Fibroblast of peridontal ligament (primary cell): ENCODE data around the gene RAI1.

Experiments
- DNase-seq: peaks from one replicate; pipeline ENCODE4 v3.0.0-alpha.2; 2010; ENCODE audit errors: extremely low read depth

The RAI1 gene

DNA sequence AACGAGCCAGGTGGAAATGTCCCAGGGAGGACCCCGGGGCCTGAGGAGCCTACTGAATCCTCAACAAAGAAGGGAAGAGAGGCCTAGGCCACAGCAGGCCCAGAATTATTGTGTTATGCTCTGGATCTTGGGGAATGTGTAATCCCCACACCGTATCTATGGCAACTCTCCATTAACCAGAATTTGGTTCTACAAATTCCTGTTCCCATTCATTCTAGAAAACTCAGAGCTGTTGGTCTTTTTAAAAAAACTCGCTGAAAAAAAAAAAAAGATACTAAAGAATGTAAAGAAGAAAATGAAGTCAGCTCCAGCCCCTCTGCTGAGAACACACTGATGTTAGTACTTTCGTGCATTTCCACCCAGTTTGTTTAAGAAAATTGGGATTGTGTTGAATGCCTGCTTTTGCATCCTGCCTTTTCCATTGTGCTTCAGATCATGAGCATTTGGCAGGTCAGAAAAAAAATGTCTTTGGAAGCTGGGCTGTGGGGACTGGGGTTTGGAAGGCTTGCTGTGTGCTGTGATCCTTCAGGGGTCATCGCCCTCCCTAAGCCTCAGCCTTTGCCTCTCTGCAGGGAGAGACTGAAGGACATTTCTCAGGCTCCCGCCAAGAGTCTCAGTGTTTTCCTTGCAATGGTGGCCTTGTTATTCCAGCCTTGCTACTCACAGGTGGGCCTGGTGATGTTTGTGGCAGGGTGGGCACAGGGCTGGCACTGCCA is 86.1 kb downstream of the RAI1 start:
- peak; percentile 50 for DNase-seq

DNA sequence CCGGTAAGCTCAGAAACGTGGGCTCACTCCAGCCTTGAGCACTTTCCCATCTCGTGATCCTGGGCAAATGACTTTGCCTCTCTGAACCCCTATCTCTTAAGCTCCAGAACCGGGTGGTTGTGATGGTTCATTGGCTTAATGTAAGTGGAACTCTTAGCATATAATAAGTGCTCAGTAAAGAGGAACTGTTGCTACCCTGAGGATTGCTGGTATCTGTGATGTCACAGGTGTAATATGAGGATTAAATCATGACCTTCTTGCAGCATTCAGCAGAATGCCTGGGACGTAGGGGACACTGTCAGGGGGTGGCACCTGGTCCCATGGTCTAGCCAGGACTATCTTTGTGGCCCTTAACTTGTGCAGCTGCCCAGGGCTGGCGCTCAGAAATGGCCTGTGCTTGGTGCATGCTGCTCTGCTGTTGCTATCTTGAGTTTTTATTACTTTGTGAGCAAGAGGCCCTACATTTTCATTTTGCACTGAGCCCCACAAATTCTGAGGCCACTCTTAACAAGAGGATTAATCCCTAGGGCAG is 86.7 kb downstream of the RAI1 start:
- DNase-seq = no peak

DNA sequence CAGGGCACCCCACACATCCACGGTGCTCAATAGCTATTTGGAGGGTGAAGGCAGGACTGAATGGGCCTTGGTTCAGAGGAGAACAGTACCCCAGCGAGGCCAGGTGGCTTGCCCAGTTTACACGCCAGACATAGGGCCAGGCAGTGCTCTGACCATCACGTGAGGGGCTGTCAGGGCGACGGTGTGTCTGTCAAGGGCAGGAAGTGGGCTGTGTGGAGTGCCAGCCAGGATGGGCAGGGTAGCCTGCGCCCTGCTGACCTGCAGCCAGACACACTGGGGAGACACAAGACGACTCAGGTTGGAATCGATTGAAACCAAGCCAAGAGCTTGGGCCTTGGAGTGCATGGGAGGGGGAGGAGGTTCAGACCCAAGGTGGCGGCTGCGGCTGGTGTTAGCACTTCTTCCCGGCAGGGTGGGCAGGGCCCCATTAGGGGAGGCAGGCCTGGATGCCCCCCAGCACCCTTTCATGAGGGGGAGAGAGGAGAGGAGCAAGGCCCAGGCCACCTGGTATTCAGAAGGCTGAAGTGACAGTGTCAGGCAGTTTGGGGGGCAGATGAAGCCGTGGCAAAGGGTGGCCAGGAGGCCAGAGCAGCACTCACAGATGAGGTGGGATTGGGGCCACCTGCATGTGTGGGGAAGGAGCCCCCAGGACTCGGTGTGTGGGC is 87.3 kb downstream of the RAI1 start:
- no peak for DNase-seq

DNA sequence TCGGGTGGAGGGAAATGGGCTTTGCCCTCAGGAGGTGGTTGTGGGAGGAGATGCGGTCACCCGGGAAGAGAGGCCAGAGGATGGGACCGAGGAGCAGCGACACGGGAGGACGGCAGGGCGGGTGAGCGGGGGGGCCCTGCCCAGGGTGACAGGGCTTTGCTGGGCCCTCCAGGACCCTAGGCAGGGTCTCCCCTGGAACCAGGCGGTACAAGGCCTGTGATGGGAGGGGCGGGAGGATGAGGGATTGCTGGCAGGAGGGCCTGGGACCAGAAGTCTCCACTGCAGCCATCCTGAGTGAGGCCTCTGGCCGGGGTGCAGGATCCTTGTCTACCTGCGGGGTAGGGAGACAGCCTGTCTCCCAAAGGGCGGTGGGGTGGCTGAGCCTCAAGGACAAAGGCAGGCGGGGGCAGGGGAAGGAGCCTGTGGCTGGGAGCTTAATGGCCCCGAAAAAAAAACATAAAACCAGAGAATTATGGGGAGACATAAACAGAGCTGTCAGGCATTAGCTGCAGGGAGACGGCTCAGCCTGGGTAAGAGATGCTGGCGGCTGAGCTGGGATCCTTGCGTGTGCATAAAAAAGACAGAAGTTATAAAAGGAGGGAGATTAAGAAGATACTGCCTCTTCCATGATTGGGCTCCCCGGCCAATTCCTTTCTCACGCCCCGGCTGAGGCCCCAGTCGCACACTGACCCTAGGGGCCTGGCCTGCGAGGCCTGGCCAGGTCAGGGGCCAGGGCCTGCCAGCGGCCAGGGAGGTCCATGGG is 88.8 kb downstream of the RAI1 start:
- no peak for DNase-seq

DNA sequence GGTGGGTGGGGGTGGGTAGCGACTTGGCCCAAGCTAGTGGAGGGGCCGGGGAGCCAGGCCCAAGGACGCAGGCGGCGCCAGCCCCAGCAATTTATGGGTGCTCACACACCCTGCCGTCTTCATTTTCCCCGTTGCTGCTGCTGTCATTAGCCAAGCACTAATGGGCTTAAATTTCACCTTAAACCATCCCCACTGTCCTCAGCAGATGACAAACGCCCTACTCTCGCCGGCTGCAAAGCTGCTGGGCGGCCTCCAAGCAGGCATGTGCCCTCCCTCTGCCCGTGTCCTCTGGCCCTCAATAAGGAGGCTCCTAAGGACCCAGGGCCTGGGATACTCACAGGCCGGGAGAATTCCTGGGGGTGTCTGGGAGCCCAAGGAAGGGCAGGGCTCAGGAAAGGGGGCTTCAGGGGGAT is 89.4 kb downstream of the RAI1 start:
- DNase-seq = no peak

DNA sequence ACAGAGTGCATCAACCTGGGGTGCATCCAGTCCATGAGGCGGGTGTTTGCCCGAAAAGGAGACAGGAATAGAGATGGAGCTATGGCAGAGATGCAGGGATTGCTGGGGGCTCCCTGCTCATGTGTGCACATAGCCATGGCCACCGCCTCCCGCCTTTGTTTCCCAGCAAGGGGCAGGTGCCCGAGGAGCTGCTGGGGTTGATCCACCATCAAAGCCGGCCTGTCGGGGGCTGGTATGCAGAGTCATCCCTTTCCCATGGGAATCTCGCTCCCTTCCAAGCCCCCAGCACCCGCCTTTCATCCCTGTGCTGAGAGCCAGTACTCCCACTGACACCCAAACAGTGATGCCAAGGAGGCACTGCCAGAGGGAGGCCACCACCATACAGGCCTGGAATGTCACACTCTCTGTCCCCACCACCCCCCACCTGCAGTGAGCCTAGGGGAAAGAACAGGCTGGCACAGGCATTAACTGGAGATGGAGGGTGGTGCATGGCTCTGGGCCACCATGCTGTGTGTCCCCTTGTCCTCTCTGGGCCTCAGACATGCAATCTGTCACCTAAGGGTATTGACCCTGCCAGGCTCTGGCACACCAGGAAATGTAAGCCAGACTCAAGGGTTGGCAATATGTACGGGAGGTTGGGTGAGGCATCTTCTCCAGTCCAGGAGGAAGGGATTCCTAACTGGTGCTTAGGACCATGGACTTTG is 90.4 kb downstream of the RAI1 start:
- no peak for DNase-seq

DNA sequence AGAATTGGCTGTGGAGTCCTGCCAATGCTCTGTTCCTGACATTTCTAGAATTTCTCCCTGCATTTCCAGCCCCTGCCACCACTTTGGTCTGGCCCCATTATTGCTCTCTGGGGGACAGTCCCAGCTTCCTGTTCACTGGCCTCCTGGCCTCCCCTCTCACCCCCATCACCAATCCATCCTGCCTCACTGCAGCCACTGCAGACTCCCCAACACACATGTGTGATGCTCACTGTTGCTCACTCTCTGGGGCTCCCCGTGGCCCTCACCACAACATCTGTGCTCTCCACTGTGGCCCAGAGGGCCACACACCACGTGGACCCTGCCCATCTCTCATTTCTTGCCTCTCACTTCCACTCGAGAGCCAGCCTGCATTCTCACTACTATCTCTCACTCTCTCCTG is 91.0 kb downstream of the RAI1 start:
- DNase-seq = no peak

DNA sequence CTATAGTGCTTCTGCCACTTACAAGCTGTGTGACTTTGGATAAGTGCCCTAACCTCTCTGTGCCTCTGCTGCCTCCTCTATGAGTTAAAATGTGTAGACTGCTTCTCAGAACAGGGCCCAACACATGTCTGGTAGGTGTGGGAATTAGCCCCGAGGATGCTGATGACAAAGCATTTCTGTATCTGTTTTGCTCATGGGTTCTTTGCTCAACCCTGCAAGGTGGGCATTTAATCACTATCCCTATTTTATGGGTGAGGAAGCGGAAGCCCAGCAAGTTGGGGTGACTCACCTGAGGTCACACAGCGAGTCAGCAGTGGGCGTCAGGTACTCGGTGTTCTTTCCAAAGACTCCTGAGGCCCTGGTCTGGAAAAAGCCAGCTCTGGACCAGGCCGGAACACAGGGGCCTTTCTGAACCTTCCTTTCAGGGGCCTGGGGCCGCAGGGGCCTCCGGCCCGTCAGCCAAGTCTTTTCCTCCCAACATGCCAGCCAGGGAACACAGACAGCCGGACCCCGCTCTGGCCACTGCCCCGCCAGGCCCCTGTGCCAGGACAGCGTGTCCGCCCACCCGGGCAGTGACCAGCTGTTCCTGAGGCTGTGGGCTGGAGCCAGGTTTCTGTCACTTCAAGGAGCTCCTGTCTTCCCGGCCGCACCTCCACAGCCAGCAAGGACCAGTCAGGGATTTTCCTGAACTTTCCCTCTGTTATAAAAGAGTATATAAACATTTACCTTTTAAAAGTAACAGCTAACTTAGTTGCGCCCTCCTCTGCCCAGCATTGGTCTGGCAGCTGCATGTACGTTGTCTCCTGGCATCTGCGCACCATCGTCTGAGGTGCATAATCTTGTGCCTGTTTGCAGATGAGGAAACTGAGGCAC is 93.0 kb downstream of the RAI1 start:
- DNase-seq = no peak

DNA sequence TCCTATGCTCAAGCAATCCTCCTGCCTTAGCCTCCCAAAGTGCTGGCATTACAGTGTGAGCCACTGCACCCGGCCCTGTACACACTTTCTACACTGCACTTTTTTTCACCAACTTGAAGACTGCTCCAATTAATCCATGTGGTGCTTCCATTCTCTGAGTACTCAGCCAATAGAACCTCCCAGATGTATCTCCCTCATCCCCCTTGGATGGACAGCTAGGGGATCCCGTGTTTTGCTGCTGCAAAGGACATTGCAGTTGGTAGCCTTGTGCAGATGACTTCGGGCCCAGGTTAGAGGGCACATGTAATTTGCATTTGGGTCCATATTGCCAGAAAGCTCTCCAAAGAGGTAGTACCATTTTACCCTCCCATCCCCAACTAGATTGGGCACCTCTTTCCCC is 95.6 kb downstream of the RAI1 start:
- DNase-seq = no peak

DNA sequence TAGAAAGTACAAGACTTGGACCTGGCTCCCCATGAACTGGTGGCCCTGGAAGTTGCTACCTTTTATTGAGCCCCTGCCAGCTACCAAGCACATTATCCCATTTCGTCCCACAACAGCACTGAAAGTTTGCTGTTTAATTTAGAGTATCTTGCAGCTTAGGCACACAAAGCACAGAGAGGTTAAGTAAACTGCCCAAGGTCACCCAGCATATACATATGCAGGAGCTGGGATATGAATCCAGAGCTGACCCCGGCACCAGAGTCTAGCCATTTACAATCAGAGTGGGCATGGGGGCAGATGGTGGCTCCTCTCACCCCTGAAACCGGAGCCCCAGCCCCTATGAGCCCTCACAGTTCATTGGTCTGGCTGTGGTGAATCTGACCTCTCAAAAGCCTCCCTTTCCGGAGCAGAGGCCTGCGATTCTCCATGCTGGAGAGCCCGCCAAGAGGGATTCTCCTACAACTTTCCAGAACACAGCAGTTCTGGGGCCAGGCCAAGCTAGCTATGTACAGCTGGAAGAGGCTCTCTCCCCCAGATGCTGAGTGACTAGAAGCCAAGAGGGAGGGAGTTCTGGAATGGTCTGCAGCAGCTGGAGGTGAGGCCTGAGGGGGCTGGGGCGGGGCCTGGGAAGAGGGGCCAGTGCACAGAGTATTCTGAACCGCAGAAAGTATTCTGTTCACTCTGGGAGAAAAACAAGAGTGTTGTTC is 97.2 kb downstream of the RAI1 start:
- DNase-seq = peak; percentile 81

DNA sequence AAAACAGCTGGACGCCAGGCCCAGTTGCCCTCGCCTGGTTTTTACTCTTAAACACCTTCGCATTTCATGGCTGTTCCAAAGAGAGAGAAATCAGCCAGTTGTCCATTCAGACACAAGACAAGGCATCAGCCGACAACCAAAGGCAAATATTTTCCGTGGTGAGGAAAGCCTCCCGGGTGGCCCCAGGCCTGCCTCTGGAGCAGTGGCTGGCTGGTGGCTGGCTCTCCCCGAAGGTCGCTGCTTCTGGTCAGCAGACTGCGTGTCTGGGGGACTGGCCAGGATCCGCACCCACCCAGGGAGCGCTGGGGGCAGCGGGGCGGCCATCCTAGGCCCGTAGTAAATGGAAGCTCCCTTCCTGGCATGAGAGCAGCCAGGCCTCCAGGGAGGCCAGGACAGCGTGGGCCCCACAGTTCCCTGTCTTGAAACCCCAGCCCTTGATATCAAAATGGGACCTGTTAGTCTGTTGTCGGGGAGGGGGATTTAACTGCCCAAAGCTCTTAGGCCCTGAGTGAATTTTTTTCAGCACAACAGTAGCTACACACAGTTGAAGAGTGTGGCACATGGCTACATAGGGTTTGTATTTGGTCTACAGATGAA is 97.9 kb downstream of the RAI1 start:
- no peak for DNase-seq

DNA sequence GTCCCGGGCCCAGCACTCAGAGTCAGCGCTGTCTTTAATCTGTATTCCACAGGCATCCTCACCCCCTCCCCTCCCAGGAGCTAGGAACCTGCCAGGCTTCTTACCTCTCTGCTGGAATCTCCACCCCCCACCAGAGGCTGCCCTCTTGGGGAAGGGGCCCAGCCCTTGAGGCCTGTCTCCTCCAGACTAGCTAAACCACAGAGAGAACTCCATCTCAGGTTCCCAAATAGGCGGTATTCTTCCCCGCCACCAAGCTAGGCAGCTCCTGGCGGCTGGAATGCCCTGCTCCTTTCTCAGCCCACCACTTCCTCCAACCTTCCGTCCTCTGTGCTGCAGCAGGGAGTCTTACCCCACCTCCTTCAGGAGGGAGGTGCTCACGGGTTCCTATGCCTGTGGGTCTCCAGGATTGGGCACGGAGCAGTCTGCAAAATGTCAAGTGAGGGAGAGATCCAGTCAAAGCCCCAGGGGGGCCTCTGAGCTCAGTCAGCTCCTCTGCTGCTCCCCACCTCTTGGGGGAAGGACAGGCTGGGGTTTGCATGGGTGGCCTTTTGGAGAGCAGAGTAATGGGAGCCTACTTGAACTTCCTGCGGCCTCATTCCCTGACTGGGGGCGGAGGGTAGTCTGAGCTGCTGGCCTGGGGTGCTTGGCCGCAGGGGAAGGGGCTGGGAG is 99.8 kb downstream of the RAI1 start:
- DNase-seq = no peak

DNA sequence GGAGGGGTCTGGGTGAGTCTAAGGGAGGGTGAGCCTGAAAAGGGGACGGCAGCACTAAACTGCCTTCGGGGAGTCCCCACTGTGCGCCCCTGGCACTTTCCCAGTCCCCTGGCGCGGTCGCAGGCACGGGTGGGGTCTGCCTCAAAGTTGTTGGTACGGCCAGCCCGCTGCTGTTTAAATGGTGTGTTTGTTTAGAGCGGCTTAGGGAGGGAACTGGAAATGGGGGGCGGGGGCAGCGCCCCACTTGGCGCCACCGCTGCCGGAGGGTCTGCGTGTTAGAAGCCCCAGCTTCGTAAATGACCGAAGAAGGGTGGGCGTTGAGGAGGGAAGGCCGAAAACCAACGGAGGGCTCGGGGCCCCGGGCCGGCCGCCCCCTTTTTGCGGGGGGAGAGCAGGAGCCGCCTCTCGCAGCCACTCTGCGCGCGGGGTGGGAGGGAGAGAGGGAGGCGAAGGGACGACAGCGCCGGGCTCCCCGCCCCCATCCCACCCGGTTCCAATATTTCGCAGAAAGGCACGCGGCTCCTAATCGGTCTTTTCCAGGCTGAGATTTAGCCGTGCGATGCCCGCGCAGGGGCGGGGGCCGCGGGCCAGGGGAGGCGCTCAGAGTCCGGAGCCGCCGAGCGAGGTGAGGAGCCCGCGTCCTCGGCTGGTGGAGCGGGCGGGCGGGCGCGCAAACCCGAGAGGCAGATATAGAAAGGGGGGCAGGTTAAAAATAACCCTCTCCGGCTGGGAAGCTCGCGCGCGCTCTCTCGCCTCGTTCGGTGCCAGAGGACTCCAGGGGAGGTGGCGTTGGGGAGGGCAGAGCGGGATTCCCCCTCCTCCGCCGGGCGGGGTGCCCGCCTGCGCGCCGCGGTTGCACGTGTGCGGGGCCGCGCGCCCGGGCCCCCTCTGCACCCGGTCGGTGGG is 100.6 kb downstream of the RAI1 start:
- DNase-seq = peak; percentile 52

DNA sequence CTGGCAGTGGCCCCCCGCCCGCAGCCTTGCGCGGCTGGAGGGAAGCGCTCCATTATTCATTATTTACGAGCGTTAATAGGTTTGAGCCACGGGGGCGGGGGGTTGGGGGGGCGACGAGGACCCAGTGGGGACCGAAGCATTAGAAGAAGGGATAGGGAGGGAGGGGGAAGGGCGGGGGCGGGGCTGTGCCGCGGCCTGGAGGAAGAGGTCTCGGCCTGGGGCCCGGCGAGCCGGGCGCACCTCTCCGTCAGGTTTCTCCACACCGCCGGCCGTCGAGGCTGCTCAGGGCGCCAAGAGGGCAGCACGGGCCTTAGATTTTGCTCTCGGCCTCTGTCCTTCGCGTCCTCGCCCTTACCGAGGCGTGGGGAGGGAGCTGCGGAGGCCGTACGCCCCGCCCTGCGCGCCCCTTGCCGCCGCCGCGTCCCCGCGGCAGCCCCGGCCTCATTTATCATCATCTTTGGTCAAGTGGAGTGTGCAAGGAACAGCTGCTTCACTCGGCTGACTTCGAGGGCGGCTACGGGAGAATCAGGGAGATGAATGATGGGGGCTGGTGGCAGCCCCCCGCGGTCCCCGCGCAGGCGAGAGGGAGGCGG is 101.4 kb downstream of the RAI1 start:
- DNase-seq = no peak

DNA sequence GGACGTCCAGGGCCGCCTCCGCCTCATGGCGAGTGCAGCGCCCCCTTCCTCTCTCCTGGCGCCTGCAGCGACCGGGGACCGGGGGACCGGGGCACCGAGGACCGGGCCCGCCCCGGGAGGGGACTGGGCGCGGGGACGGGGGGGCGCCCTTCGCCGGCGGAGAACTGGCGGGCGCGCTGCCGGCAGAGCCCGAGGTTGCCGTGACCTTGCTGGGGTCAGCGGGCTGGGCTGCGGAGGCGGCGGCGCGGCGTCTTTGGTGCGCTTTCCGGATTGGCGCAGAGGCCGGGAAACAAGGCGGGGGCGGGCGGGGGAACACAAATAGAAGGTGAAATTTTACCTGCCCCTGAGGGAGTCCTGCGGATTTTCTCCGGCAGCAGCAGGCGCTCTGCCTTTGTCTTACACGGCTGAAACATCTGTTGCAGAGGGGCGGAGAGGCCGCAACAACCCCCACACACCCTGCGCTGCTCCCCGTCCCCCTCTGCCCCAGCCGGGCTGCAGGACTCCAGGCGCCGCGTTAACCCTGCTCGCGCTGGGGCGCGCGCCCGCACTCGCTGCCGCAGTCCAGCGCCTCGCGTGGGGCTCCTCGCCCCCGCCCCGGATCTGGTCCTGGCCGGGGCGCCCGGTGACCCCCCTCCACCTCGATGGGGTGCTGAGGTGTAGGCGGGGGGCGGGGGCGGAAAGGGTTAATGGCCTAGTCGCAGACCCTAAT is 102.0 kb downstream of the RAI1 start:
- no peak for DNase-seq

DNA sequence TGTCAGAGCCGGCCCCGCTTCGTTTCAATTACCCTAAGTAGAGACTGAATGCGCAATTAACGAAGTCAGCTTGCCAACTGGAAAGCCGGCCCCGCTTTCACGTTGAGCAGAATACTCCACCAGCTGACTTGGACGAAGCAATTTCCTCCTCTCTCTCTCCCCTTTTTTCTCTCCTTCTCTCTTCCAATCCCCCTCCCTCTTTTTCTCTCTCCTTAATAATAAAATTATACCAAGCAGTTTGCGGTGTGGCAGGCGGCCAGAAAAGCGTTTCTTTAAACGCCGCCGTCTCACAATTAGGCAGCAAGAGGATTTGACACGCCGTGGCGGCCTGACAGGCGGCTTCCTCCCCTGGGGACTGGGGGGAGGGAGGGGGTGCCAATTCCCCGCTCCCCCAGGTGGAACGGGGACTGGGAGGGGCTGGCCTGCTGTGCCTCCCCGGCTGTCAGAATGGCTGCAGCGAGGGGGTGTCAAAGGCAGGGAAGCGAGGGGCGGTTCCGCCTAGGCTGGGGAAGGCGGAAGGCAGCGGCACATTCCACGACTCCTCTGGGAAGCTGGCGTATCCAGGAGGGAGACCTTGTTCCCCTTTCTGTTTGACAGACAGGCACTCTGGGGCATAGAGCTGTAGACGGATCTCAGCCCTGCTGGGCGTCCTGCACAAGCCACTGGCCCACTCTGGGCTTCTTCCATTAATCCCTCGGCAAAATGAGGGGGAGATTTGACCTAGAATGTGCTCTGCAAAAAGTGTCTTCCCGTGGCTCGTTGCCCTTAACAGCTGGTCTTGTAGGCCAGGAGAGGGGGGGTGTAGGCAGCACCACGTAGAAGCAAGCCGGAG is 102.8 kb downstream of the RAI1 start:
- DNase-seq = no peak
